HG03457 (cell line): ENCODE measurements around the gene SZRD1.

Source experiments
- ATAC-seq: cut with Tn5 transposase; IDR thresholded peaks from one replicate; pipeline ENCODE4 v1.9.1; 2021; ENCODE audit warnings: moderate number of reproducible peaks; ENCODE audit not compliant: unreplicated experiment

The SZRD1 gene

GRCh38 chr1:16393570-16394521 is 26.8 kb downstream of the SZRD1 start:
- ATAC-seq, result no peak

- no peak for ATAC-seq
Measured at GRCh38 chr1:16394977-16395376, 27.9 kb downstream of the SZRD1 start.

GRCh38 chr1:16396591-16396990 is 29.5 kb downstream of the SZRD1 start:
- no peak for ATAC-seq

- ATAC-seq, result no peak
Measured at GRCh38 chr1:16397120-16397519, 30.1 kb downstream of the SZRD1 start.

GRCh38 chr1:16398371-16398953 is 31.4 kb downstream of the SZRD1 start:
- no peak for ATAC-seq

GRCh38 chr1:16402742-16403141 is 35.7 kb downstream of the SZRD1 start:
- ATAC-seq, result no peak

- ATAC-seq, result no peak
Measured at GRCh38 chr1:16405441-16405840, 38.4 kb downstream of the SZRD1 start.

- ATAC-seq, result no peak
Measured at GRCh38 chr1:16406868-16407267, 39.8 kb downstream of the SZRD1 start.

GRCh38 chr1:16409536-16410152 is 42.6 kb downstream of the SZRD1 start:
- no peak for ATAC-seq

- no peak for ATAC-seq
Measured at GRCh38 chr1:16410803-16411202, 43.8 kb downstream of the SZRD1 start.

GRCh38 chr1:16413191-16413590 is 46.1 kb downstream of the SZRD1 start:
- ATAC-seq, result no peak

- ATAC-seq, result no peak
Measured at GRCh38 chr1:16418823-16419425, 51.9 kb downstream of the SZRD1 start.

- ATAC-seq, result peak; percentile 76
Measured at GRCh38 chr1:16420424-16421118, 53.5 kb downstream of the SZRD1 start.

GRCh38 chr1:16421201-16421600 is 54.2 kb downstream of the SZRD1 start:
- peak; percentile 19 for ATAC-seq

- ATAC-seq, result no peak
Measured at GRCh38 chr1:16422041-16422440, 55.0 kb downstream of the SZRD1 start.

GRCh38 chr1:16425125-16426025 is 58.3 kb downstream of the SZRD1 start:
- no peak for ATAC-seq

GRCh38 chr1:16430606-16431005 is 63.6 kb downstream of the SZRD1 start:
- no peak for ATAC-seq

- ATAC-seq, result no peak
Measured at GRCh38 chr1:16433030-16433429, 66.0 kb downstream of the SZRD1 start.

GRCh38 chr1:16434007-16434406 is 67.0 kb downstream of the SZRD1 start:
- no peak for ATAC-seq

GRCh38 chr1:16434501-16434900 is 67.5 kb downstream of the SZRD1 start:
- ATAC-seq, result no peak
